ENCODE measurements around the gene AHI1. TPM values are rescaled to one million over a fixed set of nuclear protein-coding genes. Genes with fewer than 3 reads are reported as not detected.

Gene AHI1
- total RNA-seq, 1 experiment from 2014 or later = 22.8 TPM

- Histone ChIP-seq H3K27me3 (replicated peaks; ENCODE audit: insufficient read depth, low read depth, low read length, poor library complexity) (no peaks in the 10 kb centered on the region), H3K4me3 (ENCODE audit: low read depth, low read length, poor library complexity, severe bottlenecking) (no peak overlapping the region), H3K36me3 (ENCODE audit: insufficient read depth, low read length, poor library complexity, severe bottlenecking) (no peaks in the 10 kb centered on the region), H3K9me3 (ENCODE audit: low read depth, low read length, poor library complexity, severe bottlenecking) (no peaks in the 10 kb centered on the region), H3K4me1 (ENCODE audit: insufficient read depth, low read length, poor library complexity, severe bottlenecking) (no peaks in the 10 kb centered on the region), H3K27ac (ENCODE audit: low read depth, low read length, poor library complexity, severe bottlenecking) (no peak overlapping the region)
- no TSS peak for BruUV-seq (replicated peaks)
- intact Hi-C loops (cut with micrococcal nuclease; ENCODE audit: unreplicated experiment) = no loop called here
- ChIA-PET CTCF (no interaction called here), POLR2A (ENCODE audit: low non-redundant PET) (no interaction called here)
- TF ChIP-seq CTCF (conservative IDR thresholded peaks at IDR 0.05; ENCODE audit: low read depth, low read length) = no peak
- no peak for TF ChIP-seq EZH2 (IDR thresholded peaks at IDR 0.05; ENCODE audit: borderline replicate concordance, low read depth, low read length, poor library complexity, severe bottlenecking)
- DNase-seq (ENCODE audit: low spot score) = no peak
These were observed 167.4 kb downstream of the AHI1 start for GRCh38 chr6:135329851-135330803.

- ChIA-PET CTCF (no interaction called here), POLR2A (ENCODE audit: low non-redundant PET) (no interaction called here)
- TF ChIP-seq EZH2 (IDR thresholded peaks at IDR 0.05; ENCODE audit: borderline replicate concordance, low read depth, low read length, poor library complexity, severe bottlenecking) (no peak), CTCF (conservative IDR thresholded peaks at IDR 0.05; ENCODE audit: low read depth, low read length) (no peak)
- no TSS peak for BruUV-seq (replicated peaks)
- H3K36me3 ChIP-seq (ENCODE audit: insufficient read depth, low read length, poor library complexity, severe bottlenecking) = no peaks in the 10 kb centered on the region
- H3K27me3 ChIP-seq (replicated peaks; ENCODE audit: insufficient read depth, low read depth, low read length, poor library complexity) = no peaks in the 10 kb centered on the region
- no peak overlapping the region for H3K4me3 ChIP-seq (ENCODE audit: low read depth, low read length, poor library complexity, severe bottlenecking)
- H3K27ac ChIP-seq (ENCODE audit: low read depth, low read length, poor library complexity, severe bottlenecking) = no peak overlapping the region
- H3K9me3 ChIP-seq (ENCODE audit: low read depth, low read length, poor library complexity, severe bottlenecking) = no peaks in the 10 kb centered on the region
- DNase-seq (ENCODE audit: low spot score) = no peak
- intact Hi-C loops (cut with micrococcal nuclease; ENCODE audit: unreplicated experiment) = no loop called here
- H3K4me1 ChIP-seq (ENCODE audit: insufficient read depth, low read length, poor library complexity, severe bottlenecking) = no peaks in the 10 kb centered on the region
These were observed 169.4 kb downstream of the AHI1 start for GRCh38 chr6:135328136-135328535.

- Histone ChIP-seq H3K27me3 (replicated peaks; ENCODE audit: insufficient read depth, low read depth, low read length, poor library complexity) (no peaks in the 10 kb centered on the region), H3K4me3 (ENCODE audit: low read depth, low read length, poor library complexity, severe bottlenecking) (no peak overlapping the region), H3K9me3 (ENCODE audit: low read depth, low read length, poor library complexity, severe bottlenecking) (no peaks in the 10 kb centered on the region), H3K36me3 (ENCODE audit: insufficient read depth, low read length, poor library complexity, severe bottlenecking) (no peaks in the 10 kb centered on the region), H3K27ac (ENCODE audit: low read depth, low read length, poor library complexity, severe bottlenecking) (no peak overlapping the region), H3K4me1 (ENCODE audit: insufficient read depth, low read length, poor library complexity, severe bottlenecking) (no peaks in the 10 kb centered on the region)
- DNase-seq (ENCODE audit: low spot score) = no peak
- ChIA-PET CTCF (no interaction called here), POLR2A (ENCODE audit: low non-redundant PET) (no interaction called here)
- TF ChIP-seq CTCF (conservative IDR thresholded peaks at IDR 0.05; ENCODE audit: low read depth, low read length) (no peak), EZH2 (IDR thresholded peaks at IDR 0.05; ENCODE audit: borderline replicate concordance, low read depth, low read length, poor library complexity, severe bottlenecking) (no peak)
- BruUV-seq (replicated peaks) = no TSS peak
- intact Hi-C loops (cut with micrococcal nuclease; ENCODE audit: unreplicated experiment) = no loop called here
These were observed 171.7 kb downstream of the AHI1 start for GRCh38 chr6:135325624-135326424.
